BE2C (cell line): ENCODE results near the gene TIMP3.

Source experiments
- DNase-seq: peaks from one replicate; pipeline ENCODE4 v3.0.0-alpha.2; 2020
- H3K27me3 ChIP-seq: fragments of 250-450 bp; sonication (Bioruptor Pico); 2 replicates; pipeline ENCODE4 v1.5.1; 2020; ENCODE audit warnings: mild to moderate bottlenecking
- H3K36me3 ChIP-seq: fragments of 250-450 bp; sonication (Bioruptor Pico); 2 replicates; pipeline ENCODE4 v1.5.1; 2020; ENCODE audit warnings: mild to moderate bottlenecking
- H3K4me1 ChIP-seq: fragments of 250-450 bp; sonication (Bioruptor Pico); 2 replicates; pipeline ENCODE4 v1.5.1; 2020
- H3K4me3 ChIP-seq: 2 replicates; pipeline ENCODE4 v1.5.1; 2011; ENCODE audit warnings: low read depth, low read length
- H3K9me3 ChIP-seq: fragments of 250-450 bp; sonication (Bioruptor Pico); 2 replicates; pipeline ENCODE4 v1.5.1; 2020
- CTCF ChIP-seq: IDR thresholded peaks from 2 replicates; pipeline ENCODE4 v1.5.1; 2012; ENCODE audit warnings: mild to moderate bottlenecking, low read depth, low read length

The TIMP3 gene

GRCh38 chr22:32842486-32842885 lies 41.0 kb downstream of the TIMP3 start:
- H3K27me3 ChIP-seq: no peaks in the 10 kb centered on the region
- DNase-seq: no peak
- no peaks in the 10 kb centered on the region for H3K9me3 ChIP-seq
- H3K4me3 ChIP-seq: no peak overlapping the region
- no peak for TF ChIP-seq CTCF
- H3K36me3 ChIP-seq: no peaks in the 10 kb centered on the region
- H3K4me1 ChIP-seq: peaks cover 14% of the 10 kb centered on the region

DNA sequence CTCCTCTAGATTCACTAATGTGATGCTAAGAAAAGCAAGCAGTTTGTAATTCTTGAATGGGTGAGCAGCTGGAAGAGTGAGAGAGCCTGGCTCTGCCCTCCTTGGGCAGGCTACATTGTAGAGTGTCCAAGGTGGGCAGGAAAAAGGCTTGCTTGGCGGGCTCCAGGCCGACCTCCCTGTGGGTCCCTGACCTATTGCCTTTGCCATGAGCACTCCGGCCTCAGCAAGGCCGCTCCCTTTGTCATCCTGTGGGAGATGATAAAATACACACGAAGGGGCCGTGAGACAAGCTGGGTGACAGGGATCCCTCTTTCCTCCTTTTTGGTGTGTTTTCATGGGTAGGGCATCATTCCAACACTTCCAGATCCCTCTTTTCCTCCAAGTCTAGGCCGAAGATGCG lies 41.8 kb downstream of the TIMP3 start:
- H3K9me3 ChIP-seq: no peaks in the 10 kb centered on the region
- H3K27me3 ChIP-seq: no peaks in the 10 kb centered on the region
- H3K36me3 ChIP-seq: no peaks in the 10 kb centered on the region
- H3K4me1 ChIP-seq: peaks cover 14% of the 10 kb centered on the region
- DNase-seq: no peak
- H3K4me3 ChIP-seq: no peak overlapping the region
- no peak for TF ChIP-seq CTCF

- no peak for TF ChIP-seq CTCF
- H3K27me3 ChIP-seq: no peaks in the 10 kb centered on the region
- no peak for DNase-seq
- no peaks in the 10 kb centered on the region for H3K9me3 ChIP-seq
- peaks cover 14% of the 10 kb centered on the region for H3K4me1 ChIP-seq
- H3K4me3 ChIP-seq: no peak overlapping the region
- H3K36me3 ChIP-seq: no peaks in the 10 kb centered on the region
These were observed 42.7 kb downstream of the TIMP3 start for GRCh38 chr22:32844251-32844650.

- TF ChIP-seq CTCF: no peak
- DNase-seq: no peak
- H3K4me3 ChIP-seq: no peak overlapping the region
- H3K36me3 ChIP-seq: no peaks in the 10 kb centered on the region
- H3K9me3 ChIP-seq: no peaks in the 10 kb centered on the region
- H3K27me3 ChIP-seq: no peaks in the 10 kb centered on the region
- peaks cover 6% of the 10 kb centered on the region for H3K4me1 ChIP-seq
These were observed 45.4 kb downstream of the TIMP3 start for GRCh38 chr22:32846780-32847491.

GRCh38 chr22:32848226-32848625 lies 46.7 kb downstream of the TIMP3 start:
- H3K36me3 ChIP-seq: no peaks in the 10 kb centered on the region
- no peak for TF ChIP-seq CTCF
- no peak for DNase-seq
- peaks cover 10% of the 10 kb centered on the region for H3K4me1 ChIP-seq
- no peaks in the 10 kb centered on the region for H3K9me3 ChIP-seq
- no peak overlapping the region for H3K4me3 ChIP-seq
- no peaks in the 10 kb centered on the region for H3K27me3 ChIP-seq

DNA sequence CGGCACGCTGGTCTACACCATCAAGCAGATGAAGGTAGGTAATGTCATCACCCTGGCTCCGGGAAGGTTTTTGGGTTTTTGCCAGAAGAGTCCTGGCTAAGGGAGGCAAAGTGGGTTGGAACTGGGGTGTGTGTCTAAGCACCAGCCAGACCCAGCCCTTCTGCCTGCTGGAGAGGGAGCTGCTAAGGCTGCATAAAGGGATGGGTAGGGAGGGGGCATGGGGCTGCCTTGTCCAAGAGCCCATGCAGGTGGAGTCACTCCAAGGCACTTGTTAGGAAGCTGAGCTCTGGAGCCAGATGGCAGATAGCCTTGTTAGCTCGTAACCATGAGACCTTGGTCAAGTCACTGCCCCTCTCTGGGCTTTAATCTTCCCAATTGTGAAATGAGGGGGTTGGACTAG lies 48.0 kb downstream of the TIMP3 start:
- DNase-seq: no peak
- Histone ChIP-seq H3K4me3 (no peak overlapping the region), H3K36me3 (no peaks in the 10 kb centered on the region), H3K9me3 (no peaks in the 10 kb centered on the region), H3K27me3 (no peaks in the 10 kb centered on the region), H3K4me1 (peaks cover 14% of the 10 kb centered on the region)
- TF ChIP-seq CTCF: no peak
